GM12801 (cell line): ENCODE data around the gene LMO2.

Experiments used
- CTCF ChIP-seq: IDR thresholded peaks from one replicate; pipeline ENCODE4 v1.5.1; 2011; ENCODE audit warnings: control low read depth; ENCODE audit not compliant: insufficient read length; ENCODE audit errors: extremely low read depth

LMO2 gene

GRCh38 chr11:33932721-33933120 is 40.8 kb upstream of the LMO2 start:
- no peak for TF ChIP-seq CTCF

- no peak for TF ChIP-seq CTCF
Observed at GRCh38 chr11:33931067-33931466, 39.2 kb upstream of the LMO2 start.

DNA sequence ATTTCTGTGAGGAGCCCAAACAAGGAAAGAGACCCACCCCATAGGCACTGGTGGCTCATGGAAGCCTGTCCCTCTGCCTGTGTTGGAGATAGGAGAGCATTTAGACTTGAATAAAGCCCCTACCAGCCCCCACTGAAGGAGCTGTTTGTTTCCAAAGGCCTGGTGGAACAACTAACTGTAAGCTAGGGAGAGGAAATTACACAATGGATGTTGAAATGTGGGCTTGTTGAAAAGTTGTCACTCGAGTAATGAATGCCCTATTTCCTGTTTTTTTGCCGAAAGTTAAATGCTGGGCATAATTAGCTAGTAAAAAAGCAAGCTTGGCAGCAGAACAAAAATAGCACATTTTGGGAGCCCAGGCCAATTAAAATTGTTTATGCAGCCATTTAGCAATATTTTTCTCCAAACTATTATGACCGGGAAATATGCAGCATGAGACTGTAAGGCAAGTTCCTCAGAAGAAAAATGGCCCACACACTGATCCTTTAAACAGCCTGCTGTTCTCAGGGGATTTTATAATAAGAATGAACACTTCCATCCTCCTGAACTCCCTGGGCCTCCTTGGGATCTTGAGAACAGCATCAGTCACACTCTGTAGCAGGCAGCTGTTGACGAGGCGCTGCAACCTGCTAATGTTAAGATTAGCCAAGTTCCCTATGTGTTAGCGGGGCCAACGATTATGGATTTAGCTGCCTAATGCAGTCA is 38.6 kb upstream of the LMO2 start:
- no peak for TF ChIP-seq CTCF

DNA sequence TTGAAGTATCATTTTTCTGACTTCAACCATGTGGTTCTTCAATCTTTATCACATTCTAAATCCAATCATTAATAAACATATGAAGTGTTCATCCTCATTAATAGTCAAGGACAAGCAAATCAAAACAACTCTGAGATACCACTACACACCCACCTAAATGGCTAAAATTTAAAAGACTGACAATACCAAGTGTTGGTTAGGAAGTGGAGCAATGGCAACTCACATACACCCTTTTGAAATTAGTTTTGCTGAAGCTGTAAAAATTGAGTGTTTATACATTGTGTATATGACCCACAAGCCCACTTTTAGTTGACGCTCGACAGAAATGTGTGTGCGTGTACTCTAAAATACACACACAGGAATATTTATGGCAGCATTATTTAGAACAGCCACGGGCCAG is 36.7 kb upstream of the LMO2 start:
- TF ChIP-seq CTCF = no peak

GRCh38 chr11:33926671-33927552 is 35.0 kb upstream of the LMO2 start:
- TF ChIP-seq CTCF = no peak

DNA sequence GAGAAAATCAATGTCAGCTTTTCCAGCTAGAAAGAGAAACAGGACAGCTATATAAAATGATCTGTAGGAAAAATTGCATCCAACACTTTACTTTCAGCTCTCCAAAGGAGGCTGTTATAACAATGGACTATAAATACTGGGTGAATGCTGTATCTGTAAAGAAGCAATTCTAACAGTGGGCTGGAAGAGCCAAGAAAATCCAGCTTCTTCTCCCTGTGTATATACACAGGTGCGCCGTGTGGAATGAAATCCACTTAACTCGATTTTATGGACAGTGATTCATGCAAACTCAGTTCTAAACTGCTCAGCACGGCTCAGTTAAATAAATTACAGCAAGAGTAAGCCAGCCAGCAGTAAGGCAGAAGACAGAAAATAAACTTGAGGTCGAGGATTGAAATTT is 32.5 kb upstream of the LMO2 start:
- no peak for TF ChIP-seq CTCF

DNA sequence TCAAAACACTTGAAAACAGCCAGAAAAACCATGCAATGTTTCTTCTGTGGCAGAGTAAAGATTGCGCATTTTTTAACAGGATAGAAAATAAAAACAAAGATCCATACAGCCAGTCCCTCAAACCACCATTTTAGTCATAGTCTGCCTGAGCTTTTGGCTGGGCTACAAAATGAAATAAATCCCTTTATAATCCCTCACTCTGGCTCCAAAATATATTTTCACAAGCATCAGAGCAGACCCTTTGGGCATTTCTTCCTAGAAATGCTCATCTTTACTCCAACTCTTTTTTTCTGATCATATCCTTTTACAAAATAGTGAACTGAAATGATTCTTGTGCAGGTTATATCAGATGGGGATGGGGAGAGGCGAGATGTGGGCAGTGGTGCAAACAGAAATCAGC is 31.8 kb upstream of the LMO2 start:
- TF ChIP-seq CTCF = no peak
